PFSK-1 (cell line): Measurements from ENCODE around the gene TRIM33.

Experiments
- FOXP2 ChIP-seq: optimal IDR thresholded peaks from 2 replicates; pipeline ENCODE3; 2011; ENCODE audit warnings: borderline replicate concordance, control low read depth, inconsistent platforms; ENCODE audit not compliant: insufficient read depth; ENCODE audit errors: extremely low read length, extremely low read depth
- POLR2AphosphoS5 ChIP-seq: IDR thresholded peaks from 2 replicates; pipeline ENCODE4 v1.6.1; 2012; ENCODE audit warnings: low read depth, mild to moderate bottlenecking, control low read depth, low read length, moderate library complexity
- REST ChIP-seq, 2 experiments: IDR thresholded peaks; 2 replicates each; pipeline versions ENCODE4 v1.6.1 to v1.8.0; 2011 to 2012; ENCODE audit warnings: low read depth in 2 of 2, low read length in 2 of 2, control low read depth in 1 of 2, inconsistent platforms in 1 of 2, mild to moderate bottlenecking in 1 of 2, moderate library complexity in 1 of 2; ENCODE audit not compliant: insufficient read depth in 1 of 2
- SIN3A ChIP-seq: IDR thresholded peaks from 2 replicates; pipeline ENCODE4 v1.6.1; 2012; ENCODE audit warnings: mild to moderate bottlenecking, low read length, moderate library complexity, borderline replicate concordance; ENCODE audit not compliant: insufficient read depth
- TAF1 ChIP-seq: IDR thresholded peaks from 2 replicates; pipeline ENCODE4 v1.6.1; 2012; ENCODE audit warnings: low read length, control low read depth, borderline replicate concordance; ENCODE audit not compliant: insufficient read depth

TRIM33 gene

GRCh38 chr1:114535401-114535800, 24.4 kb upstream of the TRIM33 start:
- TF ChIP-seq TAF1, result no peak
- no peak for TF ChIP-seq REST (IDR thresholded peaks at IDR 0.05; ENCODE audit: insufficient read depth in 1 of 2, low read depth in 2 of 2, low read length in 2 of 2)
- TF ChIP-seq FOXP2, result no peak
- no peak for TF ChIP-seq SIN3A
- TF ChIP-seq POLR2AphosphoS5, result no peak

GRCh38 chr1:114531094-114531493, 20.1 kb upstream of the TRIM33 start:
- TF ChIP-seq POLR2AphosphoS5 (no peak), FOXP2 (no peak), TAF1 (no peak), REST (IDR thresholded peaks at IDR 0.05; ENCODE audit: insufficient read depth in 1 of 2, low read depth in 2 of 2, low read length in 2 of 2) (no peak), SIN3A (no peak)

DNA sequence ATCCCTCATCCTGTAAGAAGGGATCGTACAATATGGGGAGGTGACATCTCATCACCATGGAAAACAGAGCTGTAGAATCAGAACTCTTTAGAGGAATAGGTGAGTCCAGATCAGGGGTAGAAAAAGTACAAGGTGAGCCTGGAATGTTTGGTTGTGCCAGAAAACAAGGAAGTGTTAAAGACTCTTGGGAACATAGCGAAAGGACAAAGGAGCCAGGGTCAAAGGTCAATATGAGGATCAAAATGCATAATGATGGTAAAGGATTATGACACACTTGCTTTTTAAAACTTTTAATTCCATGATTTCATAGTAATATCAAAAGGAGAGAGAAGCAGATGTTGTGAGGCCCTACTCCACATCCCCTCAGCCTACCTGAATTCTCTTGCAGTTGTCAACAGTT, 19.2 kb upstream of the TRIM33 start:
- no peak for TF ChIP-seq SIN3A

- TF ChIP-seq REST (IDR thresholded peaks at IDR 0.05; ENCODE audit: insufficient read depth in 1 of 2, low read depth in 2 of 2, low read length in 2 of 2), result no peak
- no peak for TF ChIP-seq FOXP2
- TF ChIP-seq POLR2AphosphoS5, result no peak
- no peak for TF ChIP-seq SIN3A
Observed at GRCh38 chr1:114524944-114525343, 13.9 kb upstream of the TRIM33 start.

- no peak for TF ChIP-seq TAF1
- TF ChIP-seq SIN3A, result no peak
- TF ChIP-seq FOXP2, result no peak
- no peak for TF ChIP-seq REST (IDR thresholded peaks at IDR 0.05; ENCODE audit: insufficient read depth in 1 of 2, low read depth in 2 of 2, low read length in 2 of 2)
- TF ChIP-seq POLR2AphosphoS5, result no peak
Observed at GRCh38 chr1:114522264-114522575, 11.2 kb upstream of the TRIM33 start.
